Measurements from ENCODE around the gene NECAB2.

GRCh38 chr16:84021488-84021887 is 53.4 kb downstream of the NECAB2 start:
- TF ChIP-seq CTCF (IDR thresholded peaks at IDR 0.05): no peak
- TF ChIP-seq POLR2A (IDR thresholded peaks at IDR 0.05): no peak
- TF ChIP-seq POLR2AphosphoS5 (IDR thresholded peaks at IDR 0.05): no peak
